Activated CD8-positive, alpha-beta memory T cell treated with anti-CD3 and anti-CD28 coated beads, Interleukin-2, amount 10 ng/mL, durations not matched to agents 7 days and 5 days (primary cell): ENCODE results near the gene CFAP99. TPM values are rescaled to one million over a fixed set of nuclear protein-coding genes. Genes with fewer than 3 reads are reported as not detected.

Source experiments
- ATAC-seq: fragments of 150-1000 bp; cut with Tn5 transposase; one replicate; pipeline ENCODE4 v1.10.0; 2021; ENCODE audit warnings: moderate library complexity
- CTCF ChIA-PET: fragments of 350-600 bp; sonication (Branson Sonifier 250); formaldehyde crosslinking; loops from one replicate; lab custom pipeline; 2021; ENCODE audit warnings: antibody characterized with exemption; lab: Charles Lee
- DNase-seq: peaks from one replicate; pipeline ENCODE4 v3.0.0-alpha.2; 2020
- H3K27ac Mint-ChIP-seq: one replicate; pipeline ENCODE4 v1.8.0; 2021; ENCODE audit warnings: mild to moderate bottlenecking, mixed read lengths
- H3K27me3 Mint-ChIP-seq: one replicate; pipeline ENCODE4 v1.8.0; 2021; ENCODE audit warnings: mixed read lengths
- H3K36me3 Mint-ChIP-seq: one replicate; pipeline ENCODE4 v1.8.0; 2021; ENCODE audit warnings: mild to moderate bottlenecking, mixed read lengths
- H3K4me1 Mint-ChIP-seq: one replicate; pipeline ENCODE4 v1.8.0; 2021; ENCODE audit warnings: mixed read lengths
- H3K4me3 Mint-ChIP-seq: one replicate; pipeline ENCODE4 v1.8.0; 2021; ENCODE audit warnings: mild to moderate bottlenecking, moderate library complexity, mixed read lengths
- H3K9me3 Mint-ChIP-seq: one replicate; pipeline ENCODE4 v1.8.0; 2022; ENCODE audit warnings: low read depth, mixed read lengths
- total RNA-seq, 2 experiments: library from RNA; stranded (reverse); gene quantifications; one replicate each; pipeline ENCODE4 v1.2.3, GENCODE V29; 2021

CFAP99 gene
- total RNA-seq, 2 experiments from 2014 or later = not detected

DNA sequence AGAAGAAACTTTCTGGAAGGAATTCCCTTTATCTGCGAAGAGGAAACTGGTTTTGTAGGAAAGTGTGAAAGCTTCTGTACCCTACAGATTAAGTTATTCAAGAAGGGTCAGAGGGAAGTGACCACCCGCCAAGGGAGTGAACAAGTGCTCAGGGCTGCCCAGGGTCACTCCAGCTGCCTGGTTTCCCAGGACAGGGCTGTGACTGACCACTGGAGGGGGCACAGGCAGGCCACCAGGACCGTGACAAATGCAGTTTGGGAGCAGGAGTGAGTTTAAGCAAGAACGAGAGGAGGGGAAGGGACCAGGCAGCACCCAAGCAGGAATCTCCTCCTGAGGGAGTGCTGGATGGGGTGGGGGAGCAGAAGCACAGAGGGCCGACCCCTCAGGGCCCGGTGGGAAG lies 34.5 kb upstream of the CFAP99 start:
- Mint-ChIP-seq H3K27ac (no peak overlapping the region), H3K9me3 (no peaks in the 10 kb centered on the region), H3K4me3 (no peak overlapping the region), H3K36me3 (peaks cover 3% of the 10 kb centered on the region), H3K4me1 (peaks cover 6% of the 10 kb centered on the region), H3K27me3 (no peaks in the 10 kb centered on the region)
- DNase-seq (no peak), ATAC-seq (no peak)
- CTCF ChIA-PET = no interaction called here

- CTCF ChIA-PET = no interaction called here
Measured at GRCh38 chr4:2385516-2385915, 33.2 kb upstream of the CFAP99 start.

GRCh38 chr4:2386717-2387116 lies 32.0 kb upstream of the CFAP99 start:
- no peak overlapping the region for H3K4me3 Mint-ChIP-seq
- H3K27me3 Mint-ChIP-seq = no peaks in the 10 kb centered on the region
- CTCF ChIA-PET = no interaction called here
- no peak overlapping the region for H3K27ac Mint-ChIP-seq
- no peaks in the 10 kb centered on the region for H3K9me3 Mint-ChIP-seq
- DNase-seq = no peak
- peaks cover 18% of the 10 kb centered on the region for H3K4me1 Mint-ChIP-seq
- H3K36me3 Mint-ChIP-seq = peaks cover 3% of the 10 kb centered on the region
- no peak for ATAC-seq

More at GRCh38 chr4:2385516-2385915, 33.2 kb upstream of the CFAP99 start:
- Mint-ChIP-seq H3K36me3 (peaks cover 3% of the 10 kb centered on the region), H3K27ac (no peak overlapping the region), H3K4me1 (peaks cover 11% of the 10 kb centered on the region), H3K9me3 (no peaks in the 10 kb centered on the region), H3K4me3 (no peak overlapping the region), H3K27me3 (no peaks in the 10 kb centered on the region)
- no peak for DNase-seq
- ATAC-seq = no peak

DNA sequence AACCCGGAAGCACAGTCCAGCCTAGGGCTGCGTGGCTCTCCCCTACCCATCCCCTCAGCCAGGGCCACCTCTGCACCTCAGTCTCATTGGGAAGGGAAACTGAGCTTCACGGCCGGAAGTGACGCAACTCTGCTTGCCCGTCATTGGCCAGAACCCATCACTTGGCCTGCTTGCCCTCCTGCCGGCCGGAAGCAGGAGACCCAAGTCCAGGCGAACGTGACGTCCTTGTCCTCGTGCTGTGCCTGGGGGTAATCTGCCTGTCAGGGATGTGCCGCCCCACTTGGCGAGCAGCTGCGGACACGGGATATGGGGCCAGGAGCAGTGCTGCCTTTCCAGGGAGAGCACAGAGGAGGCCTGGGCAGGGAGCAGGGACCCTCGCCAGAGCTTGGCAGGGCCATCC lies 31.5 kb upstream of the CFAP99 start:
- Mint-ChIP-seq H3K4me1 (peaks cover 18% of the 10 kb centered on the region), H3K27ac (no peak overlapping the region)
- CTCF ChIA-PET = interaction anchor here (0.6 to 0.9 kb wide), 2 partner anchors 226 to 304 kb away, joined by 3 read pairs; no protein-coding TSS in a partner anchor

GRCh38 chr4:2387829-2388228 lies 30.9 kb upstream of the CFAP99 start:
- Mint-ChIP-seq H3K36me3 (peaks cover 1% of the 10 kb centered on the region), H3K27ac (no peak overlapping the region), H3K9me3 (no peaks in the 10 kb centered on the region), H3K4me3 (no peak overlapping the region), H3K4me1 (peaks cover 18% of the 10 kb centered on the region), H3K27me3 (no peaks in the 10 kb centered on the region)
- CTCF ChIA-PET = interaction anchor here (0.6 to 0.9 kb wide), 2 partner anchors 225 to 304 kb away, joined by 3 read pairs; no protein-coding TSS in a partner anchor
- ATAC-seq (no peak), DNase-seq (no peak)

More for the DNA sequence above, 31.5 kb upstream of the CFAP99 start:
- ATAC-seq = no peak
- Mint-ChIP-seq H3K36me3 (peaks cover 3% of the 10 kb centered on the region), H3K9me3 (no peaks in the 10 kb centered on the region), H3K4me3 (no peak overlapping the region), H3K27me3 (no peaks in the 10 kb centered on the region)
- no peak for DNase-seq

- peaks cover 22% of the 10 kb centered on the region for H3K4me1 Mint-ChIP-seq
- H3K4me3 Mint-ChIP-seq = no peak overlapping the region
- no peaks in the 10 kb centered on the region for H3K9me3 Mint-ChIP-seq
- H3K27ac Mint-ChIP-seq = no peak overlapping the region
- H3K27me3 Mint-ChIP-seq = no peaks in the 10 kb centered on the region
- CTCF ChIA-PET = no interaction called here
- ATAC-seq = no peak
- no peak for DNase-seq
- H3K36me3 Mint-ChIP-seq = no peaks in the 10 kb centered on the region
Measured at GRCh38 chr4:2388429-2389182, 30.1 kb upstream of the CFAP99 start.

DNA sequence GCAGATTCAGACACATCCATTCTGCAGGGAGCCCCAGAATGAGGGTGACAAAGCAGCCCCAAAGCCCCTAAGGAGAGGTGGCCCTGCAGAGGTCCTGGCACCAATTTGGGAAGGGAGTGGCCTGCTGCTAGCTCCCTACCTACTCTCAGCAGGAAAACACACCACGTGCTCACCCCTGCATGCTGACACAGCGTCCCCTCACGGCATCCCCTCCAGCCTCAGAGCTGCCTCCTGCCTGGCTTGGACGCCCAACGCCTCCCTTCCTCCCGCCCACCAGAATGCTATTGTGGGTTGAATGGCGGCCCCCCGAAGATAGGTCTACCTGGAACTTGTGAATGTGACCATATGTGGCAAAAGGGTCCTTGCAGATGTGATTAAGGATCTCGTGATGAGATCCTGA lies 29.1 kb upstream of the CFAP99 start:
- ATAC-seq (no peak), DNase-seq (no peak)
- H3K4me3 Mint-ChIP-seq = no peak overlapping the region
- H3K27ac Mint-ChIP-seq = no peak overlapping the region
- no peaks in the 10 kb centered on the region for H3K9me3 Mint-ChIP-seq
- no peaks in the 10 kb centered on the region for H3K27me3 Mint-ChIP-seq
- no peaks in the 10 kb centered on the region for H3K36me3 Mint-ChIP-seq
- H3K4me1 Mint-ChIP-seq = peaks cover 32% of the 10 kb centered on the region
- CTCF ChIA-PET = no interaction called here

- H3K27me3 Mint-ChIP-seq = no peaks in the 10 kb centered on the region
- CTCF ChIA-PET = no interaction called here
Measured at GRCh38 chr4:2390146-2390545, 28.6 kb upstream of the CFAP99 start.

DNA sequence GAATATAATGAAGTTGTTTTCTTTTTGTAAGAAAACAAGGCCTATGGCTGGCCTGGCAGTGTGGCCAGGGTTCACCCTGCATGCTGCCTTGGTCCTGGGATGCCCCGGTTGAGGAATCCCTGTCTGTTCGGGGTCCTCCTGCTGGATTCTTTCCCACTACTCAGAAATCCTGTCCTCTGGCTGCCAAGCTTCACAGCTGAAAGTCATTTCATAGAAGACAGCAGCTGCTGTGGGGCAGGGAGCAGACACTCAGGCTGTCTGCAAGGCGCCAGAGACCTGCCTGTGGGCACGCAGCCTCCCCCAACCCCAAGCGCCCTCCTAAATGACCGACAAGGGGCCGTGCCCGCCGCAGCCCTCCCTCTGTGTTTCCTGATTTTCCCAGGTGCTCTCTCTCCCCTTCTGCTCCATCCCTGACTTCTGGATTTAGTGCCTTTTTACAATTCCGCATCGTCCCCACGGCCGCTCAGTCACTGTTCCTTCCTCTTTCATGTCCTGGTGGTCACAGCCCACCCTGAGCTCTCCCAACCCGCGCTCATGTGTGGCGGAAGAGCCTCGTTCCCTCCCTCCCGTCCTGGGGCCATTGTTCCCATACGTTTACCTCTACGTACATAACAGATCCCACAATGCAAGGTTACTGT lies 27.9 kb upstream of the CFAP99 start:
- peaks cover 34% of the 10 kb centered on the region for H3K4me1 Mint-ChIP-seq
- CTCF ChIA-PET = interaction anchor here (0.7 kb wide), 1 partner anchor 21 kb away, joined by 4 read pairs; no protein-coding TSS in a partner anchor

More at GRCh38 chr4:2390146-2390545, 28.6 kb upstream of the CFAP99 start:
- ATAC-seq (no peak), DNase-seq (no peak)
- no peaks in the 10 kb centered on the region for H3K9me3 Mint-ChIP-seq
- no peaks in the 10 kb centered on the region for H3K36me3 Mint-ChIP-seq
- no peak overlapping the region for H3K4me3 Mint-ChIP-seq
- H3K27ac Mint-ChIP-seq = no peak overlapping the region
- peaks cover 34% of the 10 kb centered on the region for H3K4me1 Mint-ChIP-seq

GRCh38 chr4:2393353-2394270 lies 25.1 kb upstream of the CFAP99 start:
- CTCF ChIA-PET = interaction anchor here (0.7 to 2.0 kb wide), 6 partner anchors 9 to 173 kb away, joined by 3 to 6 read pairs (median 4); partner anchors contain the start of gene RNF4
- peaks cover 34% of the 10 kb centered on the region for H3K4me1 Mint-ChIP-seq
- H3K36me3 Mint-ChIP-seq = no peaks in the 10 kb centered on the region
- H3K27ac Mint-ChIP-seq = no peak overlapping the region
- ATAC-seq (peak; percentile 70), DNase-seq (no peak)
- H3K27me3 Mint-ChIP-seq = no peaks in the 10 kb centered on the region
- H3K9me3 Mint-ChIP-seq = no peaks in the 10 kb centered on the region
- no peak overlapping the region for H3K4me3 Mint-ChIP-seq

More for the DNA sequence above, 27.9 kb upstream of the CFAP99 start:
- Mint-ChIP-seq H3K9me3 (no peaks in the 10 kb centered on the region), H3K36me3 (no peaks in the 10 kb centered on the region), H3K4me3 (no peak overlapping the region), H3K27me3 (no peaks in the 10 kb centered on the region), H3K27ac (no peak overlapping the region)
- no peak for ATAC-seq
- DNase-seq = no peak

DNA sequence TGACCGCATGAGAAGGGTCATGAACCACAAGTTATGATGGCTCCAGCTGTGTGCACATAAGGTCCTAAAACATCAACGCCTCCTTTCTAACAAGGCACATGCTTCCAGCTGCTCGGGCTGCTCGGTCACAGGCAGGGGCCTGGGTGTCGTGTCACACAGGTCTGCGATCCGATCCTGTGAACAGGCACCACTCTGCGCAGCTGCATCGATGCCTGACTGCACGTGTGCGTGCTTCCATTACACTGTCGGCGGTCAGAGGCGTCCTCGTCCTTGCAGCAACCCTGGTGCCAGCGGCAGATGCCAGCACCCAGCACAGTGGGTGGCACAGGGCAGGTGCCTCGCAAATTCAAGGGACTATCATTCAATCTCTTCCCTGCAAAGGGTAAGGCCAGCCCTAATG lies 24.2 kb upstream of the CFAP99 start:
- no peak overlapping the region for H3K27ac Mint-ChIP-seq
- H3K4me3 Mint-ChIP-seq = no peak overlapping the region
- H3K36me3 Mint-ChIP-seq = no peaks in the 10 kb centered on the region
- peaks cover 27% of the 10 kb centered on the region for H3K4me1 Mint-ChIP-seq
- DNase-seq (no peak), ATAC-seq (no peak)
- CTCF ChIA-PET = interaction anchor here (1.2 kb wide), 2 partner anchors 8 to 68 kb away, joined by 3 to 5 read pairs; no protein-coding TSS in a partner anchor
- H3K9me3 Mint-ChIP-seq = no peaks in the 10 kb centered on the region
- no peaks in the 10 kb centered on the region for H3K27me3 Mint-ChIP-seq

GRCh38 chr4:2395038-2395437 lies 23.7 kb upstream of the CFAP99 start:
- H3K36me3 Mint-ChIP-seq = no peaks in the 10 kb centered on the region
- no peak overlapping the region for H3K27ac Mint-ChIP-seq
- no peak overlapping the region for H3K4me3 Mint-ChIP-seq
- no peaks in the 10 kb centered on the region for H3K27me3 Mint-ChIP-seq
- DNase-seq (no peak), ATAC-seq (no peak)
- CTCF ChIA-PET = interaction anchor here (1.2 kb wide), 1 partner anchor 67 kb away, joined by 3 read pairs; no protein-coding TSS in a partner anchor
- H3K9me3 Mint-ChIP-seq = no peaks in the 10 kb centered on the region
- peaks cover 24% of the 10 kb centered on the region for H3K4me1 Mint-ChIP-seq

GRCh38 chr4:2395584-2395983 lies 23.2 kb upstream of the CFAP99 start:
- no peak overlapping the region for H3K4me3 Mint-ChIP-seq
- no peaks in the 10 kb centered on the region for H3K36me3 Mint-ChIP-seq
- H3K4me1 Mint-ChIP-seq = peaks cover 23% of the 10 kb centered on the region
- no peaks in the 10 kb centered on the region for H3K27me3 Mint-ChIP-seq
- H3K9me3 Mint-ChIP-seq = no peaks in the 10 kb centered on the region
- H3K27ac Mint-ChIP-seq = no peak overlapping the region
- no peak for DNase-seq
- ATAC-seq = no peak
- CTCF ChIA-PET = interaction anchor here (1.2 kb wide), 1 partner anchor 67 kb away, joined by 3 read pairs; no protein-coding TSS in a partner anchor
